DOHH2 (cell line): Measurements from ENCODE around the gene PAOX.

ENCODE experiments used
- H3F3A ChIP-seq: fragments of 200-600 bp; sonication (generic), shearing (Covaris generic); 2 replicates; pipeline ENCODE4 v1.6.0; 2016; ENCODE audit warnings: antibody characterized with exemption, mild to moderate bottlenecking; ENCODE audit not compliant: control insufficient read depth, insufficient read depth
- H3K27ac ChIP-seq: fragments of 200-600 bp; sonication (generic); 2 replicates; pipeline ENCODE4 v1.5.1; 2014; ENCODE audit warnings: low read depth, mild to moderate bottlenecking, low read length, moderate library complexity
- H3K27me3 ChIP-seq: fragments of 200-600 bp; sonication (generic); 2 replicates; pipeline ENCODE4 v1.6.1; 2014; ENCODE audit warnings: mild to moderate bottlenecking, low read length, mixed read lengths; ENCODE audit not compliant: control insufficient read depth
- H3K36me3 ChIP-seq: fragments of 200-600 bp; sonication (generic); 2 replicates; pipeline ENCODE4 v1.6.1; 2014; ENCODE audit warnings: mild to moderate bottlenecking, low read length, moderate library complexity, mixed read lengths; ENCODE audit not compliant: control insufficient read depth
- H3K4me1 ChIP-seq: fragments of 200-600 bp; sonication (generic); 2 replicates; pipeline ENCODE4 v1.6.1; 2014; ENCODE audit warnings: mild to moderate bottlenecking, low read length, mixed read lengths; ENCODE audit not compliant: control insufficient read depth
- H3K4me2 ChIP-seq: fragments of 200-600 bp; sonication (generic); 2 replicates; pipeline ENCODE4 v1.6.0; 2014; ENCODE audit warnings: mild to moderate bottlenecking, low read length, moderate library complexity
- H3K4me3 ChIP-seq: fragments of 200-600 bp; sonication (generic); 2 replicates; pipeline ENCODE4 v1.5.1; 2014; ENCODE audit warnings: mild to moderate bottlenecking, low read length, mixed read lengths
- H3K79me2 ChIP-seq: fragments of 200-600 bp; sonication (generic); 2 replicates; pipeline ENCODE4 v1.6.1; 2014; ENCODE audit warnings: mild to moderate bottlenecking, low read length, mixed read lengths; ENCODE audit not compliant: control insufficient read depth
- H3K9me2 ChIP-seq: fragments of 200-600 bp; sonication (generic); replicated peaks from 2 replicates; pipeline ENCODE4 v1.6.1; 2014; ENCODE audit warnings: mild to moderate bottlenecking, low read length, mixed read lengths; ENCODE audit not compliant: control insufficient read depth
- H3K9me3 ChIP-seq: fragments of 200-600 bp; sonication (generic); 2 replicates; pipeline ENCODE4 v1.6.1; 2014; ENCODE audit warnings: antibody characterized with exemption, low read length, mixed read lengths; ENCODE audit not compliant: control insufficient read depth, insufficient read depth
- H4K20me1 ChIP-seq: fragments of 200-600 bp; sonication (generic); 2 replicates; pipeline ENCODE4 v1.6.0; 2014; ENCODE audit warnings: low read depth, mild to moderate bottlenecking, antibody characterized with exemption, low read length, moderate library complexity; ENCODE audit not compliant: control insufficient read depth, insufficient read depth
- CTCF ChIP-seq: fragments of 200-600 bp; sonication (generic); IDR thresholded peaks from one replicate; pipeline ENCODE4 v1.5.1; 2014; ENCODE audit warnings: antibody characterized with exemption, mild to moderate bottlenecking, low read depth, low read length; ENCODE audit not compliant: poor library complexity, severe bottlenecking
- EZH2phosphoT487 ChIP-seq: fragments of 200-600 bp; sonication (generic); IDR thresholded peaks from 2 replicates; pipeline ENCODE4 v1.6.1; 2017; ENCODE audit warnings: borderline replicate concordance, mild to moderate bottlenecking, antibody characterized with exemption, low read length, moderate library complexity, mixed read lengths

PAOX gene

GRCh38 chr10:133391761-133392518 lies 12.9 kb downstream of the PAOX start:
- H3K9me2 ChIP-seq, result no peaks in the 10 kb centered on the region
- H3K4me1 ChIP-seq, result peaks cover 67% of the 10 kb centered on the region

DNA sequence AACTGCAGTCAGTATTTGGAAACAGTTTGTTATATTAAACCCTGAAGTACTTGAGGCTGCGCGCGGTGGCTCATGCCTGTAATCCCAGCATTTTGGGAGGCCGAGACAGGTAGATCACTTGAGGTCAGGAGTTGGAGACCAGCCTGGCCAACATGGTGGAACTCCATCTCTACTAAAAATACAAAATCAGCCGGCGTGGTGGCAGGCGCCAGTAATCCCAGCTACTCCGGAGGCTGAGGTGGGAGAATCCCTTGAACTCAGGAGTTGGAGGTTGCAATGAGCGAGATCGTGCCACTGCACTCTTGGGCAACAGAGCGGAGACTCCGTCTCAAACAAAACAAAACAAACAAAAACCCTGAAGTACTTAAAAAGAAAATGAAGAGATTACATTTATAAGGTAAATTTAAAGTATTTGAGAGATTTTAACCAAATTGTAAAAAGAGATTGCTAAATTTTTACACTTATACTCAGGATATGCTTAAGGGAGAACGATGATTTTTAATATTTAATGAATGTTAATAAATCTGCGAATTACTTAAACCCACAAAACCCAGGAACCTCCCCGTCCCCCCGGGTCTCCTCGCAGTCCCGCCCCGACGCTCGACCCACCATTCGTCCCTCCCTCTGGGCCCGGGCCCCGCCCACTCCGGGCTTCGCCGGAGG lies 14.5 kb downstream of the PAOX start:
- H3K4me3 ChIP-seq, result peak overlapping the region; percentile 83
- H3K36me3 ChIP-seq, result peaks cover 49% of the 10 kb centered on the region
- H4K20me1 ChIP-seq, result peaks cover 5% of the 10 kb centered on the region; the same call in 1 of the 2 replicates
- peaks cover 17% of the 10 kb centered on the region for H3F3A ChIP-seq
- no peaks in the 10 kb centered on the region for H3K27me3 ChIP-seq
- no peaks in the 10 kb centered on the region for H3K9me2 ChIP-seq
- H3K4me2 ChIP-seq, result peak overlapping the region; percentile 86
- H3K9me3 ChIP-seq, result no peaks in the 10 kb centered on the region
- peaks cover 43% of the 10 kb centered on the region for H3K79me2 ChIP-seq
- peak overlapping the region; percentile 30 for H3K27ac ChIP-seq
- TF ChIP-seq EZH2phosphoT487, result no peak
- TF ChIP-seq CTCF, result no peak
- peaks cover 57% of the 10 kb centered on the region for H3K4me1 ChIP-seq

More at GRCh38 chr10:133391761-133392518, 12.9 kb downstream of the PAOX start:
- Histone ChIP-seq H3K4me3 (peak overlapping the region; percentile 83), H3K9me3 (no peaks in the 10 kb centered on the region), H4K20me1 (peaks cover 5% of the 10 kb centered on the region; the same call in 1 of the 2 replicates), H3K36me3 (peaks cover 41% of the 10 kb centered on the region), H3K79me2 (peaks cover 35% of the 10 kb centered on the region), H3K4me2 (peak overlapping the region; percentile 84), H3K27me3 (no peaks in the 10 kb centered on the region), H3F3A (peaks cover 17% of the 10 kb centered on the region), H3K27ac (peak overlapping the region; percentile 97)
- TF ChIP-seq CTCF (no peak), EZH2phosphoT487 (no peak)

DNA sequence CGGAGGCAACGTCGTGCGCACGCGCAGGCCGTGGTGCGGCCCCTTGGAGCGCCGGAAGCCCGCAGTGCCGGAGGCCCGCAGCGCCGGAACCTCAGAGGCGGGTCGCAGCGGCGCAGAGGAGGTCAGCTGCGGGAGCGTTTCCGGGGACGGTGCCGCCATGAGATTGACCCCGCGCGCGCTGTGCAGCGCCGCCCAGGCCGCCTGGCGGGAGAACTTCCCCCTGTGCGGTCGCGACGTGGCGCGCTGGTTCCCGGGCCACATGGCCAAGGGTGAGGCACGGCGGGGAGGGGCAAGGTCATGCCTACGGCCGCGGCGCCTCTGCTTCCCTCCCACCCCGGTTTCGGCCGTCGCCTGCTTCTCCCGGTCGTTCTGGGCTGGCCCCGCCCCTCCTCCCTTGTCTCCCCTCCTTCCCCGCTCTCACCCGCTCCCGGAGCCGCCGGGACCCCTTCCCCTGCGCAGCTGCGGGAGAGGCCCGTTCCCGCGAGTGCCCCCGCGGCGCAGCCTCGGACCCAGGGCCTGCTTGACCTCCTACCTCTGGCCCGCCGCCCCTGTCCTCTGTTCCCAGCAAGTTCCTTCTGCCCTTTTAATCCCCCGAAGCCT lies 15.1 kb downstream of the PAOX start, which contains the start of gene MTG1:
MTG1 (plus strand) TSS at position 94 of the 600 bp plus-strand sequence; CDS start at position 158, 64 bp downstream.
- Histone ChIP-seq H3K36me3 (peaks cover 53% of the 10 kb centered on the region), H3K9me2 (no peaks in the 10 kb centered on the region), H3K79me2 (peaks cover 49% of the 10 kb centered on the region), H3K27ac (peak within 1 kb of the TSS; percentile 59), H4K20me1 (peaks cover 5% of the 10 kb centered on the region; the same call in 1 of the 2 replicates), H3F3A (peaks cover 15% of the 10 kb centered on the region), H3K4me2 (peak within 1 kb of the TSS; percentile 86), H3K4me3 (peak within 1 kb of the TSS; percentile 83), H3K4me1 (peaks cover 55% of the 10 kb centered on the region), H3K9me3 (no peaks in the 10 kb centered on the region), H3K27me3 (no peaks in the 10 kb centered on the region)
- TF ChIP-seq EZH2phosphoT487 (no peak), CTCF (peak; percentile 14)
